MCF 10A (cell line): ENCODE measurements around the gene SLC5A10. TPM values are rescaled to one million over a fixed set of nuclear protein-coding genes. Genes with fewer than 3 reads are reported as not detected.
"Not testable (repeated sequence)": the region's sequence is repeated elsewhere in the genome, so short reads cannot be mapped to it uniquely, and the experiment has no call there.

Source experiments
- BruUV-seq: library from RNA; stranded (reverse); fragments of 400-500 nt; replicated peaks from 2 replicates; lab custom pipeline; 2021; lab: Mats Ljungman, UMichigan
- CTCF ChIA-PET: fragments of 300-600 bp; sonication (Branson Sonifier 250); formaldehyde crosslinking; extraction: SDS; loops from one replicate; lab custom pipeline; 2021; ENCODE audit warnings: antibody characterized with exemption, inconsistent platforms; lab: Yijun Ruan, JAX
- POLR2A ChIA-PET: fragments of 300-600, 350-650 bp; sonication (Branson Sonifier 250); formaldehyde crosslinking; extraction: SDS; loops from one replicate; lab custom pipeline; 2020; ENCODE audit warnings: antibody characterized with exemption, inconsistent platforms; lab: Yijun Ruan, JAX
- DNase-seq: peaks from one replicate; pipeline ENCODE4 v3.0.0-alpha.2; 2018; ENCODE audit not compliant: unreplicated experiment
- H3K27ac Mint-ChIP-seq: one replicate; pipeline ENCODE4 v1.8.0; 2022; ENCODE audit warnings: mild to moderate bottlenecking, low read depth, mixed read lengths; ENCODE audit not compliant: unreplicated experiment
- H3K27me3 Mint-ChIP-seq: one replicate; pipeline ENCODE4 v1.8.0; 2022; ENCODE audit warnings: mixed read lengths; ENCODE audit not compliant: insufficient read depth, unreplicated experiment
- H3K36me3 Mint-ChIP-seq: one replicate; pipeline ENCODE4 v1.8.0; 2022; ENCODE audit warnings: mild to moderate bottlenecking, moderate library complexity, mixed read lengths; ENCODE audit not compliant: insufficient read depth, unreplicated experiment
- H3K4me1 Mint-ChIP-seq: one replicate; pipeline ENCODE4 v1.8.0; 2022; ENCODE audit warnings: mixed read lengths; ENCODE audit not compliant: insufficient read depth, unreplicated experiment
- H3K4me3 Mint-ChIP-seq: one replicate; pipeline ENCODE4 v1.8.0; 2022; ENCODE audit warnings: mild to moderate bottlenecking, moderate library complexity, mixed read lengths; ENCODE audit not compliant: unreplicated experiment
- H3K9me3 Mint-ChIP-seq: one replicate; pipeline ENCODE4 v1.8.0; 2022; ENCODE audit warnings: mixed read lengths; ENCODE audit not compliant: unreplicated experiment
- intact Hi-C: fragments of 100-400 bp; cut with micrococcal nuclease; formaldehyde crosslinking; loops from 2 replicates; pipeline ENCODE4 v1.14.1; 2022
- total RNA-seq: library from RNA; stranded (reverse); gene quantifications from 2 replicates; pipeline ENCODE4 v1.2.3, GENCODE V29; 2022

Gene SLC5A10
- total RNA-seq, 1 experiment from 2014 or later = 0.16 TPM

DNA sequence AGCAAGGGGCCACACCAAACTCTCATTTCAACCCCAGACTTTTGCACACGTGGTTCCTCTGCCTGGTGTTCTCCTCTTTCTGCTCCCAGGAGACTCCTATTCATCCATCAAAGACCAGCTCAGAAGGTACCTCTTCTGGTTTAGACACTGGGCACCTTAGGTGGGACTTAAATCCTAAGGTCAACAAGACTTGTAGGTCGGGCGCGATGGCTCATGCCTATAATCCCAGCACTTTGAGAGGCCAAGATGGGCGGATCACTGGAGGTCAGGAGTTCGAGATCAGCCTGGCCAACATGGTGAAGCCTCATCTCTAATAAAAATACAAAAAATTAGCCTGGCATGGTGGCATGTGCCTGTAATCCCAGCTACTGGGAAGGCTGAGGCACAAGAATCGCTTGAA, 95.5 kb downstream of the SLC5A10 start:
- intact Hi-C loops, H3K27ac Mint-ChIP-seq, H3K4me3 Mint-ChIP-seq, H3K9me3 Mint-ChIP-seq, H3K36me3 Mint-ChIP-seq, DNase-seq, CTCF ChIA-PET, H3K27me3 Mint-ChIP-seq, POLR2A ChIA-PET, BruUV-seq, H3K4me1 Mint-ChIP-seq: not testable (repeated sequence)

DNA sequence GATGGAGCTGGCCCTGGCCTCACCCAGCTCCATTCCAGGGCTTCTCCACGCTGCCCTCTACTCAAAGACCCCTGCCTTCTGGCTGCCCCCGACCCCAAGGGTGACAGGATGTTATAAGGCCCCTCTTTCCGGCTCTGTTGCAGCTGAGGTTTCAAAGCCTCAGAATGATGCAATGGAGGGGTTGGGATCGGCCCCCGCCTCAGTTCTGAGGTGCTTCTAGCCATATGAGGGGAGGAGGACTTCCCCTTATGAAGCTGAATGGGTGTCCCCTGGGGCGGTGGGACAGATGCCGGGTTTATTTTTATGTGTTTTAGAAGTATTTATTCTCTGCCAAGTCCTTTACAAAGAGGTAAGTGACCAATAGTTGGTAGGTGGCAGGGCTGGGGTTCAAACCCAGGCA, 96.9 kb downstream of the SLC5A10 start:
- POLR2A ChIA-PET, intact Hi-C loops, H3K4me3 Mint-ChIP-seq, DNase-seq, H3K27me3 Mint-ChIP-seq, H3K4me1 Mint-ChIP-seq, H3K36me3 Mint-ChIP-seq, H3K27ac Mint-ChIP-seq, BruUV-seq, CTCF ChIA-PET, H3K9me3 Mint-ChIP-seq: not testable (repeated sequence)

DNA sequence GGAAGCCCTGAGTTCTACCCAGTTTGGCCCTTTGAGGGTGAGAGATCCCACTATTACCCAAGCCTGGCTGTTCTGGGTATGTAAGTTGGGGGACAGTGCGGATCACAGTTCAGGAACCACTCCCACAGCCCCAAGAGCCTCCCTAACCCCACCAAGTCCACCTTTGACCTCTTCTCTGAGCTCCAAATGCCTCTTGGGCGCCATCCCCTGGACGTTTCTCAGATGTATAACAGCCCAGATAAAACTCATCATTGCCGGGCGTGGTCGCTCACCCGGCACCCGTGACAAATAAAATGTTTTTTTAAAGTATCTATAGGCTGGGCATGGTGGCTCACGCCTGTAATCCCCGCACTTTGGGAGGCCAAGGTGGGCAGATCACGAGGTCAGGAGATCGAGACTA, 103.5 kb downstream of the SLC5A10 start:
- H3K36me3 Mint-ChIP-seq, H3K9me3 Mint-ChIP-seq, H3K27ac Mint-ChIP-seq, BruUV-seq, H3K4me3 Mint-ChIP-seq, CTCF ChIA-PET, H3K4me1 Mint-ChIP-seq, DNase-seq, intact Hi-C loops, H3K27me3 Mint-ChIP-seq, POLR2A ChIA-PET: not testable (repeated sequence)

DNA sequence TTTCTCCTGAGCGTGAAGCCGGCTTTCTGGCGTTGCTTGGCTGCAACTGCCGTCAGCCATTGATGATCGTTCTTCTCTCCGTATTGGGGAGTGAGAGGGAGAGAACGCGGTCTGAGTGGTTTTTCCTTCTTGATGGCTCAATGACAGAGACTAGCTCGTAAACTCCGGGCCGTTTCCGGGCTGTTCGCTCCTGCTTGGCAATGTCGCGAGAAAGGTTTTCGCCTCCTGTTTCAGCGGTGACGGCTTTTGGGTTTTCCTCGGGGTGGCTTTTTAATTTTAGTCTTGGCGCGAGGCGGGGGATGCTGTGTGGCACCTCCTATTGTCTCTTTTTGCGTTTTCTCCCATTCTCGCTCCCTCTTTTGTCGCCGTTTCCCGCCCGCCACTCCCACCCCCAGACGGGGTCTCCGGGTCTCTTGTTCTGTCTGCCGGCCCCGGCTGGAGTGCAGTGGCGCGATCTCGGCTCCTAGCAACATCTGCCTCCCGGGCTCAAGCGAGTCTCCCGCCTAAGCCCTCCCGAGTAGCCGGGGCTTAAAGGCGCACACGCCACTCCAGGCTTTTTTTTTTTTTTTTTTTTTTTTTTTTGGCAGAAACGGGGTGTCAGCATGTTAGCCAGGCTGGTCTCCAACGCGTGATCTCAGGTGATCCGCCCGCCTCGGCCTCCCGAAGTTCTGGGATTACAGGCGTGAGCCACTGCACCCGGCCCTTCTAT, 110.2 kb downstream of the SLC5A10 start:
- H3K9me3 Mint-ChIP-seq, intact Hi-C loops, CTCF ChIA-PET, H3K4me1 Mint-ChIP-seq, H3K27me3 Mint-ChIP-seq, DNase-seq, H3K36me3 Mint-ChIP-seq, H3K27ac Mint-ChIP-seq, POLR2A ChIA-PET, H3K4me3 Mint-ChIP-seq: not testable (repeated sequence)
- TSS peak; percentile 97 for BruUV-seq

DNA sequence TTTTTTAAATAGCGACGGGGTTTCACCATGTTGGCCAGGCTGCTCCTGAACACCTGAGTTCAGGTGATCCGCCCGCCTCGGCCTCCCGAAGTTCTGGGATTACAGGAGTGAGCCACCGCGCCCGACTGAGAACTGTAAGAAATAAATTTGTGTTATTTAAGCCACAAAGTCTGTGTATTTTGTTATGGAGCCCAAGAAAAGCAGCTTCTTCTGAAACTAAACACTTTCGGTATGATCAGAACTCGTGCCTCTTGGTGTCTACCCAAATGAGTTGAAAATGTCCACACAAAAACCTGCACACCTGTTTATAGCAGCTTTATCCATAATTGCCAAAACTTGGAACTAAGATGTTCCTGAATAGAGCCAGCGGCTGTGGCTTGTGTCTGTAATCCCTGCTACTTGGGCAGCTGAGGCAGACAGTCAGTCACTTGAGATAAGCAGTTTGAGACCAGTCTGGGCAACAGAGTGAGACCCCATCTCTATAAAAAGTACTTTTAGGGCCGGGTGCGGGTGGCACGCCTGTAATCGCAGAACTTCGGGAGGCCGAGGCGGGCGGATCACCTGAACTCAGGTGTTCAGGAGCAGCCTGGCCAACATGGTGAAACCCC, 110.9 kb downstream of the SLC5A10 start:
- H3K27me3 Mint-ChIP-seq, H3K4me3 Mint-ChIP-seq, intact Hi-C loops, BruUV-seq, H3K9me3 Mint-ChIP-seq, H3K36me3 Mint-ChIP-seq, DNase-seq, H3K27ac Mint-ChIP-seq, H3K4me1 Mint-ChIP-seq, CTCF ChIA-PET, POLR2A ChIA-PET: not testable (repeated sequence)

DNA sequence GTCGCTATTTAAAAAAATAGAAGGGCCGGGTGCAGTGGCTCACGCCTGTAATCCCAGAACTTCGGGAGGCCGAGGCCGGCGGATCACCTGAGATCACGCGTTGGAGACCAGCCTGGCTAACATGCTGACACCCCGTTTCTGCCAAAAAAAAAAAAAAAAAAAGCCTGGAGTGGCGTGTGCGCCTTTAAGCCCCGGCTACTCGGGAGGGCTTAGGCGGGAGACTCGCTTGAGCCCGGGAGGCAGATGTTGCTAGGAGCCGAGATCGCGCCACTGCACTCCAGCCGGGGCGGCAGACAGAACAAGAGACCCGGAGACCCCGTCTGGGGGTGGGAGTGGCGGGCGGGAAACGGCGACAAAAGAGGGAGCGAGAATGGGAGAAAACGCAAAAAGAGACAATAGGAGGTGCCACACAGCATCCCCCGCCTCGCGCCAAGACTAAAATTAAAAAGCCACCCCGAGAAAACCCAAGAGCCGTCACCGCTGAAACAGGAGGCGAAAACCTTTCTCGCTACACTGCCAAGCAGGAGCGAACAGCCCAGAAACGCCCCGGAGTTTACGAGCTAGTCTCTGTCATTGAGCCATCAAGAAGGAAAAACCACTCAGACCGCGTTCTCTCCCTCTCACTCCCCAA, 111.5 kb downstream of the SLC5A10 start:
- Mint-ChIP-seq H3K4me3 (peak overlapping the region; percentile 36), H3K27ac (peak overlapping the region; percentile 42)
- H3K9me3 Mint-ChIP-seq, CTCF ChIA-PET, H3K27me3 Mint-ChIP-seq, H3K4me1 Mint-ChIP-seq, POLR2A ChIA-PET, DNase-seq, intact Hi-C loops, H3K36me3 Mint-ChIP-seq: not testable (repeated sequence)
- TSS peak; percentile 99 for BruUV-seq

DNA sequence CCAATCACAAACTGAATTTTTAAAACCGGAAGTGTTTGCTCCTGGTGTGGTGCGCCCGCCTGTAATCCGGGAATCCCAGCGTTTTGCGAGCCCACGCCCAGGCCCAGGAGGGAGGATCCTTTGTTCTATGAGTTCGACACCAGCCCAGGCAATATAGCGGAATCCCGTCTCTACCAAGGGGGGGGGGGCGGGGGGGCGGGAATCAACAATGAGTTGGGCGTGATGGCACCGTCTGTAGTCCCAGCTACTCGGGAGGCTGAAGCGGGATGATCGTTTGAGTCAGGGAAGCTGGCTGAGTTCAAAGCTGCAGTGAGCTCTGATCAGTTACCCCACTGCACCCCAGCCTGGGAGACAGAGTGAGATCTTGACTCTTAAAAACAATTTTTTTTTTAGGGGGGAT, 112.4 kb downstream of the SLC5A10 start:
- BruUV-seq, H3K36me3 Mint-ChIP-seq, H3K27ac Mint-ChIP-seq, H3K27me3 Mint-ChIP-seq, DNase-seq, CTCF ChIA-PET, H3K4me1 Mint-ChIP-seq, POLR2A ChIA-PET, H3K9me3 Mint-ChIP-seq, H3K4me3 Mint-ChIP-seq, intact Hi-C loops: not testable (repeated sequence)

DNA sequence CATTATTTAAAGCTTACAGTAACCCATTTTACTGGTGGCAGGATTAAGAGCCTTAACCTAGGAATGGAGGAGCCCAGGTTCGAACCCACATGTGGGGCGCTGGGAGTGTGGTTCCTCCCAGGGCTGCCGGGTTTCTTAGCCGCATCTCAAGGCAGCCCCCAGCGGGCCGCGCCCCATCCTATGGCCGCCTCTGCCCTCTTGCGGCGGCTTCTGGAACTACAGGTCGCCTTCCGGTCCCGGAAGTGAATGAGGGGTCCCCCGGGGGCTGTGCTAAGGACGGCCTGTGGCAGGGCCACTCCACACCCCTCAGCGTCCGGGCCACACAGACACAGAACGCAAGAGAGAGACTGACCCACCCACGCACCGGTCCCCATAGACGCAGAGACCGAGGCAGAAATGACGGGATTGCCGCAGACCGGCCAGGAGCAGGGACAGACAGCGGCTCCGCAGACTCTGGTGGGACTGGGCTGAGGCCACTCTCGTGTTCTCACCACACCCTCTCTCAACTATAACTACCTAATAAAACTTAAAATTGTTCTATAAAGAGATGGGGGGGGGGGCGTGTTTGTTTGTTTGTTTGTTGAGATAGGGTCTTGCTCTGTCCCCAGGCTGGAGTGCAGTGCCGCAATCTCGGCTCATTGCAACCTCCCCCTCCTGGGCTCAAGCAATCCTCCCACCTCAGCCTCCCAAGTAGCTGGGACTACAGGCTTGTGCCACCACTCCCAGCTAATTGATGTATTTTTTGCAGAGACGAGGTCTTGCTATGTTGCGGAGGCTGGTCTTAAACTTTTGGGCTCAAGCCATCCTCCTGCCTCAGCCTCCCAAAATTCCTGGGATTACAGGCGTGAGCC, 118.6 kb downstream of the SLC5A10 start:
- DNase-seq = not testable (repeated sequence)

More for the DNA sequence above, 118.6 kb downstream of the SLC5A10 start:
- H3K4me1 Mint-ChIP-seq, BruUV-seq, intact Hi-C loops, H3K27ac Mint-ChIP-seq, H3K36me3 Mint-ChIP-seq, H3K9me3 Mint-ChIP-seq, CTCF ChIA-PET, H3K27me3 Mint-ChIP-seq, H3K4me3 Mint-ChIP-seq, POLR2A ChIA-PET: not testable (repeated sequence)
